SKM-1 (cell line): ENCODE measurements around the gene PLEKHO2.

Experiments used
- DNase-seq: peaks from one replicate; lab custom pipeline; 2025; ENCODE audit not compliant: unreplicated experiment; lab: John Stamatoyannopoulos, UW

PLEKHO2 gene

GRCh38 chr15:64825431-64826294, 16.1 kb upstream of the PLEKHO2 start, which contains the start of gene PIF1:
Gene PIF1 (minus strand): TSS chr15:64825647. CDS start chr15:64824335, 1,312 bp downstream.
- peak; percentile 98 for DNase-seq

DNA sequence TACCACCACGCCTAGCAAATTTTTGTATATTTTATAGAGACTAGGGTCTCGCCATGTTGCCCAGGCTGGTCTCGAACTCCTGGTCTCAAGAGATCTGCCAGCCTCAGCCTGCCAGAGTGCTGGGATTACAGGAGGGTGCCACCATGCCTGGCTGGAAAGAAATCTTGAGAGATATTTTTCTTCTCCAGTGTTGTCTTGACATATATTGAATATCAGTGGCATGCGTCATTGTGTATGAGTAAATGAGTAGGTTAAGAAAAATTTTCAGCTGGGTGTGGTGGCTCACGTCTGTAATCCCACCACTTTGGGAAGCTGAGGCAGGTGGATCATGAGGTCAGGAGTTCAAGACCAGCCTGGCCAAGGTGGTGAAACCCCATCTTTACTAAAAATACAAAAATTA, 12.7 kb upstream of the PLEKHO2 start:
- no peak for DNase-seq

- no peak for DNase-seq
These were observed 8.0 kb upstream of the PLEKHO2 start for GRCh38 chr15:64833690-64834089.

DNA sequence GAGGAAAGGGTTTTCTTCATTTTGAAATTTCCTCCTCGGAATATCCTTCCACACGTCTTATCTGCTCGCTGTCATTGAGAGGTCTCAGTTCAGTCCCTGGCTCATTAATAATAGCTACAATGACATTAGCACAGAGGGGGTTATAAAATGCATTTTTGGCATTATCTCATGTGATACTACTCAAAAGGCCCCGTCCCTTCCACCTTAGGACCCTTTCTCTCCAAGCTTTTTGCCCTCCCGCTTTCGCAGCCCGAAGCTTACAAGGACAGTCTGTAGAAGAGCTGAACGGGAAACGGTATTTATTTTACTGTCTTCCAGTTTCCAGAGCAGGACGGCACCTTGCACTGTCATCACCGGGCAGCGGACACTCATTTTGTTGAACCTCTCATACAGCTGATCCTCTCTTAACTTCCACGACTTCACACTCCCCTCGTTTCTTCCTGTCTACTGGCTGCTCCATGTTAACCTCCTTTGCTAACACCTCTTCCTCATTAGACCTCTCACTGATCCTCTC, 5.6 kb upstream of the PLEKHO2 start:
- DNase-seq, result no peak

- DNase-seq, result peak; percentile 93
These were observed 4.2 kb upstream of the PLEKHO2 start for GRCh38 chr15:64837502-64837901.

GRCh38 chr15:64841060-64841343, 713 bp upstream of the PLEKHO2 start:
- no peak for DNase-seq

- no peak for DNase-seq
These were observed 603 bp downstream of the PLEKHO2 start for GRCh38 chr15:64842096-64842939.

- peak; percentile 93 for DNase-seq
These were observed 1.4 kb downstream of the PLEKHO2 start for GRCh38 chr15:64842986-64843561.

DNA sequence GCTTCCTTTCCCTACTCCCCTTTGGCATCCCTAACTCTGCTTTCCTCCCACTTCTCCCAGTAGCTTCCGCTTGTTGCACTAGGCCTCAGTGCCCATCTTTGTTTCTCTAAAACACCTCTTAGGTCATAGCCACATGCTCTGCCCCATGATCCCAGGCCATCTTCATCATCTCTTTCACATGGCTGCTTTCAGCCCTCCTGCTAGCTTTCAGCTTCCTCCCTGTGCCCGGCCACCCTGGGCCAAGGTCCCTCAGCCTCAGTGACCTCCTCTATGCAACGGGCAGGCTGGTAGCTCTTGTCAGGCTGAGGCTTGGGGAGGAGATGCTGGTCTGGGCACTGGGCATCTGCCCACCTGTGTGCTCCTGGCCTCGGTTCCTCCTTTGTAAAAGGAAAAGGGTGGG, 2.3 kb downstream of the PLEKHO2 start:
- DNase-seq, result no peak

- no peak for DNase-seq
These were observed 2.9 kb downstream of the PLEKHO2 start for GRCh38 chr15:64844576-64845145.

- no peak for DNase-seq
These were observed 3.5 kb downstream of the PLEKHO2 start for GRCh38 chr15:64845183-64845611.

GRCh38 chr15:64845831-64846595, 4.3 kb downstream of the PLEKHO2 start:
- DNase-seq, result no peak

GRCh38 chr15:64847016-64847415, 5.3 kb downstream of the PLEKHO2 start:
- no peak for DNase-seq

- no peak for DNase-seq
These were observed 5.7 kb downstream of the PLEKHO2 start for GRCh38 chr15:64847448-64847847.

DNA sequence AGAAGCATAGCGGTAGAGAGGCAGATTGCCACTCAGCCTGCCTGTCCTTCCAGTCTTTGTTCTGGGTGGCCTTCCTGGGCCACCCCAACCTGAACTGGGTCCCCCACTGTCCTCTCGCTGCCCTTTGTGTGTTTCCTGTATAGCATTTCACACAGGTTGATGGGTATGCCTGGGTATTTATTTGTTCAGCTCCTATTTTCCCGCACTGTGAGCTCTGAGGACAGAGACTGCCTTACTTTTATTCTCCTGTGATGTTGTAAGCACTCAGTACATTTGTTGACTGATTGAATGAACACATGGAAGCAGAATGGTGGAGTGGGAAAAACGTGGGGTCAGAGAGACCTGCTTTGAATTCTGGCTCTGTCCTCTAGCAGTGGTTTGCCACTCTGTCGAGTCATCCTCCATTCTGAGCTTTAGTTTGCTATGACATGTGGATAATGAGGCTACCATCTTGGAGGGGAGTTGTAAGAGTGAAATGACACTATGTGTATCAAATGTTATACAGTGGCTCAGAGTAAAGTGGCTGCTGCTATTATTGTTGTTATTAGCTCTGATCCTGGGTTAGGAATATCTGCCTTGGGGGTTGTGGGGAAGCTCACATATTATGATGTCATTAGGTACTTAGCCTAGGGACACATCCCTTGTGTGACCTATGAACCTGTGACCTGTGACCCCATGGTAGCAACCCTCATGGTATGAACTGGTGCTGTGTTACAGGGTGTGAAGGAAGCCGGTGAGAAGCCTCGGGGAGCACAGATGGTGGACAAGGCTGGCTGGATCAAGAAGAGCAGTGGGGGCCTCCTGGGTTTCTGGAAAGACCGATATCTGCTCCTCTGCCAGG, 6.4 kb downstream of the PLEKHO2 start:
- DNase-seq, result no peak

DNA sequence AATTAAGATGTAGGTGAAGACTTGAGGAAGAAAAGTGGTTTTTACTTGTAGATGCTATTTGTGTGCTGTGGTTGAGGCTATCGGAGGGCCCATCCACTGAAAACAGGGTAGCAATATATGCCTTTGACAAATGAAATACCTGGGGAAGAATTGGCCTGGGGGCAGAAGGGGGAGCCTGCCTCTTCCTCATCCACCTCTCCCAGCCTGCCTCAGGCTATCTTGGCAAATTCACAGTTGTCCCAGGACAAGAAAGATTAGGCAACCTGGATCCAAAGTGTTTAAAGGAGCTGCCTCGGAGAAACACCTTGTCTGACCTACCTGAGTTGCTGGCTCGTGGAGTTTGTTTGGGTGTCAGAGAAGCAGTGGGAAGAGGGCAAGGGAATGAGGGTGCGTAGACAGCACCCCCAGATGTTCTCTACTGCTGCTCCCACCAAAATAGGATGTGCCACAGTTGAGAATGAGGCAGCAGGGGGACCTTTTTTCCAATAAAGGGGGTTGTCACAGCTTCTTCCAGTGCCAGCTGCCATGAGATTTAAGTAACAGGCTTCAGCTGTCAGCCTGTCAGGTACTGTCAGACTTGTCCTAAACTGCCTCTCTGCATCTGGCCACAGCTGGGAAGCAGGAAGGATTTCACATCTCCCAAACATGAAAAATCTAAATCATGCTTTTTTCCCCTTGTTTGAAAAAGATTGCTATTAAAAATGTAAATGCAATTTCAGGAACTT, 9.2 kb downstream of the PLEKHO2 start:
- DNase-seq, result no peak

GRCh38 chr15:64851503-64851840, 9.8 kb downstream of the PLEKHO2 start:
- DNase-seq, result peak; percentile 67

DNA sequence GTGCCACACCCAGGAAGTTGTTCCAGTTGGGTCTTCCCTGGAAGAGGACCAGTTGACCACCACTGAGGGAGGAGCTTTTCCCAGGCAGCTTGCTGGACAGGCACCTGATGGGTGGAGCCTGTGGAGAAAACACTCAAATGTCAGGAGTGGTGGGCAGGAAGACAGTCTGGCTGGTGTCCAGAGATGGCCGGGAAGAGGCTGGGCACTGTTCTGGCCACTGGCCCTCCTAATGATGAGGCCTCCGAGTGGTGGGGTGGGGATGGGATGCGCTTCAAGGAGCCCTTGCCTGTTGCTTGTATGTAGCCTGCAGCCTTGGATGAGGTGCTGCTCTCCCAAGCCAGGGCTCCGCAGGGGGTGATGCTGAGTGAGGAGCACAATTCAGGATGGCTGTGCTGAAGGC, 12.3 kb downstream of the PLEKHO2 start:
- DNase-seq, result no peak

GRCh38 chr15:64854526-64854925, 12.8 kb downstream of the PLEKHO2 start:
- DNase-seq, result no peak
